Mammary epithelial cell (primary cell): Measurements from ENCODE around the gene MUSK.

Experiments
- EZH2 ChIP-seq: IDR thresholded peaks from 2 replicates; pipeline ENCODE4 v1.6.1; 2012; ENCODE audit warnings: low read length, inconsistent platforms, borderline replicate concordance
- TF ChIP-seq, protein P1 (sequence below), 2 donors: IDR thresholded peaks in 1 of 2; conservative IDR thresholded peaks in 1 of 2; 2 replicates each; pipeline ENCODE4 v1.5.1; 2011 to 2012; ENCODE audit warnings: inconsistent platforms in 2 of 2, low read length in 2 of 2, mild to moderate bottlenecking in 2 of 2, control low read depth in 1 of 2, low read depth in 1 of 2; ENCODE audit not compliant: insufficient read depth in 1 of 2; ENCODE audit errors: extremely low read depth in 1 of 2

DNA sequence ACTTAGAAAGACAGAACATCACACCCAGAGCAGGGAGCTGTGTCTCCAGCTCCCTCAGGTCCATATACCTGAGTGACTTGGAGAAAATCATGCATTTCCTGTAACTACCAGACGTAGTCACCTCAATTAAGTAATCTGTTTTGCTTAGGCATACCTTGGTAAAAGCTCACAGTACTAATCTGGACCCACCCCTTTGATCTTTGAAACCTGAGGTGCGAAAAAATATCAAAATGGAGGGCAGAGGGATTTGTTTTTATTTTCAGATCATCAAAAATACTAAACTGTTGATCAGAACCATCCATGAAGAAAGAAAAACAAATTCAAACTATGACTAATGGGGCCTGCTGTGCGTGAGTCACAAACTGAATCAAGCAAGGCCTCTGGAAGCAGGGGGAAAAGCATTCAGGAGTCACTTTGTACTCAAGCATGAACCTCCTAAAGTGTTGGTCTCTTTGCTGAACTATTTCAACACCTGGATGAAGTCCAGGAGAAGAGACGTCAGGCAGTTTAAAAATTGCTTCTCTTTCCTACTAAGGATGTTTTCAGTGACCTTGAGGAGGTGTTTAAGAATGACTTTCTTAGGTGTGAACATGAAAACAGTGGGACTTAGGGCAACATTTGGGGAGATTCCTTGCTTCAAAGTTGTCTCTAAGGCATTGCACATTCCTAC lies 76.3 kb downstream of the MUSK start:
- TF ChIP-seq, protein P1, sequence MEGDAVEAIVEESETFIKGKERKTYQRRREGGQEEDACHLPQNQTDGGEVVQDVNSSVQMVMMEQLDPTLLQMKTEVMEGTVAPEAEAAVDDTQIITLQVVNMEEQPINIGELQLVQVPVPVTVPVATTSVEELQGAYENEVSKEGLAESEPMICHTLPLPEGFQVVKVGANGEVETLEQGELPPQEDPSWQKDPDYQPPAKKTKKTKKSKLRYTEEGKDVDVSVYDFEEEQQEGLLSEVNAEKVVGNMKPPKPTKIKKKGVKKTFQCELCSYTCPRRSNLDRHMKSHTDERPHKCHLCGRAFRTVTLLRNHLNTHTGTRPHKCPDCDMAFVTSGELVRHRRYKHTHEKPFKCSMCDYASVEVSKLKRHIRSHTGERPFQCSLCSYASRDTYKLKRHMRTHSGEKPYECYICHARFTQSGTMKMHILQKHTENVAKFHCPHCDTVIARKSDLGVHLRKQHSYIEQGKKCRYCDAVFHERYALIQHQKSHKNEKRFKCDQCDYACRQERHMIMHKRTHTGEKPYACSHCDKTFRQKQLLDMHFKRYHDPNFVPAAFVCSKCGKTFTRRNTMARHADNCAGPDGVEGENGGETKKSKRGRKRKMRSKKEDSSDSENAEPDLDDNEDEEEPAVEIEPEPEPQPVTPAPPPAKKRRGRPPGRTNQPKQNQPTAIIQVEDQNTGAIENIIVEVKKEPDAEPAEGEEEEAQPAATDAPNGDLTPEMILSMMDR (conservative IDR thresholded peaks at IDR 0.05 in 1 of 2, IDR thresholded peaks at IDR 0.05 in 1 of 2; ENCODE audit: extremely low read depth in 1 of 2, insufficient read depth in 1 of 2, low read depth in 1 of 2, low read length in 2 of 2): no peak
- TF ChIP-seq EZH2: no peak
